ENCODE data around the gene FRMD4A. TPM values are rescaled to one million over a fixed set of nuclear protein-coding genes. Genes with fewer than 3 reads are reported as not detected.

The FRMD4A gene
- polyA plus RNA-seq, 1 of the 3 experiments (the other 2 are of a cell fraction) = 37.7 TPM

DNA sequence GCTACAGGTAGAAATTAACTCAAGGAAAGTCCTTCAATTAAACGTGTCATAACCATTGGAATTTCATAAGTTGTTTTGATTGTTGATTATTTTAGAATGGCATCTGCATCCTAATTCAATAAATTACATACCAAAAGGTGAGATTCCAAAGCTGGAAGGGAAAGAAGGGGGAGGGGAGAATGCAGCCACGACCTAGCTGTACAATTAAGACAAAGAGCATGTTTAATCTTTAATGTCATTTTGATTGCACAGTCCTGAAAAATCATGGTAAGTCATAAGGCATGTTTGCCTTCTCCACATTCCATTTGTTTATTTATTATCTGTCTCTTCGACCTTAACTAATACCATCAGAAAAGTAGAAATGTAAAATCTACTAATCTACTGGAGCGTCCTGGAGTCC is 358.1 kb downstream of the FRMD4A start:
- no peaks in the 10 kb centered on the region for H3K9me2 ChIP-seq
- DNase-seq = no peak
- peaks cover 17 to 19% of the 10 kb centered on the region in 2 experiments for H3K4me1 ChIP-seq (ENCODE audit: control insufficient read depth in 1 of 2, insufficient read depth in 2 of 2, low read depth in 1 of 2, low read length in 1 of 2)
- H2AFZ ChIP-seq (ENCODE audit: low read depth) = no peak overlapping the region
- no peaks in the 10 kb centered on the region for H3K27me3 ChIP-seq (ENCODE audit: insufficient read depth)
- CTCF ChIA-PET = no interaction called here
- no peaks in the 10 kb centered on the region for H3K9me3 ChIP-seq
- H3K4me3 ChIP-seq (ENCODE audit: low read depth in 2 of 2, low read length in 1 of 2) = peak overlapping the region in 1 of 2 experiments; percentile 13; a peak in 2 of 4 replicates
- POLR2A ChIA-PET = no interaction called here
- peaks cover 14% of the 10 kb centered on the region; the same call in 1 of the 2 replicates for H3K79me2 ChIP-seq (ENCODE audit: insufficient read depth)
- peak overlapping the region; percentile 52; the same call in 1 of the 2 replicates for H3K9ac ChIP-seq
- 6% methylated on average over 4 of the region's 4 CpGs for WGBS (ENCODE audit: low lambda C conversion rate)
- no peaks in the 10 kb centered on the region for H3K36me3 ChIP-seq (replicated peaks in 1 of 2; ENCODE audit: control insufficient read depth in 1 of 2, insufficient read depth in 2 of 2, low read length in 1 of 2)
- no peaks in the 10 kb centered on the region for H4K20me1 ChIP-seq (ENCODE audit: insufficient read depth)
- H3K4me2 ChIP-seq = peak overlapping the region; percentile 67
- peaks cover 26% of the 10 kb centered on the region for H3F3A ChIP-seq (replicated peaks; ENCODE audit: insufficient read depth)
- H3K27ac ChIP-seq (ENCODE audit: low read depth in 2 of 2, low read length in 1 of 2) = peak overlapping the region; percentile 82 to 87; a peak in 3 of 4 replicates
- TF ChIP-seq EP300 (IDR thresholded peaks at IDR 0.05; ENCODE audit: borderline replicate concordance in 1 of 2, low read depth in 1 of 2, low read length in 1 of 2) = peak in 1 of 2 experiments; percentile 6; a peak in 1 of 4 replicates
- no peak for TF ChIP-seq TEAD4 (IDR thresholded peaks at IDR 0.05; ENCODE audit: borderline replicate concordance, insufficient read depth)
- TF ChIP-seq GABPA (IDR thresholded peaks at IDR 0.05; ENCODE audit: low read depth) = no peak
- TF ChIP-seq MAX (IDR thresholded peaks at IDR 0.05; ENCODE audit: low read depth) = no peak
- no peak for TF ChIP-seq REST (IDR thresholded peaks at IDR 0.05; ENCODE audit: low read depth, low read length)
- no peak for TF ChIP-seq ELF1 (IDR thresholded peaks at IDR 0.05)
- no peak for TF ChIP-seq FOXM1 (IDR thresholded peaks at IDR 0.05; ENCODE audit: low read depth)
- TF ChIP-seq JUND (IDR thresholded peaks at IDR 0.05) = peak; percentile 2; the same call in 1 of the 2 replicates
- TF ChIP-seq GATA2 (CRISPR knock-in tag; IDR thresholded peaks at IDR 0.05) = no peak
- peak; percentile 76 for TF ChIP-seq PBX3 (IDR thresholded peaks at IDR 0.05)
- no peak for TF ChIP-seq POLR2AphosphoS5 (IDR thresholded peaks at IDR 0.05; ENCODE audit: low read depth, low read length)
- TF ChIP-seq MXI1 (IDR thresholded peaks at IDR 0.05; ENCODE audit: low read depth, low read length) = no peak
- no peak for TF ChIP-seq MEF2A (IDR thresholded peaks at IDR 0.05; ENCODE audit: borderline replicate concordance, low read depth)
- no peak for TF ChIP-seq RXRA (IDR thresholded peaks at IDR 0.05; ENCODE audit: borderline replicate concordance, low read depth)
- no peak for TF ChIP-seq USF2 (IDR thresholded peaks at IDR 0.05; ENCODE audit: borderline replicate concordance, low read depth, low read length)
- TF ChIP-seq, protein P1, sequence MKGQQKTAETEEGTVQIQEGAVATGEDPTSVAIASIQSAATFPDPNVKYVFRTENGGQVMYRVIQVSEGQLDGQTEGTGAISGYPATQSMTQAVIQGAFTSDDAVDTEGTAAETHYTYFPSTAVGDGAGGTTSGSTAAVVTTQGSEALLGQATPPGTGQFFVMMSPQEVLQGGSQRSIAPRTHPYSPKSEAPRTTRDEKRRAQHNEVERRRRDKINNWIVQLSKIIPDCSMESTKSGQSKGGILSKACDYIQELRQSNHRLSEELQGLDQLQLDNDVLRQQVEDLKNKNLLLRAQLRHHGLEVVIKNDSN (IDR thresholded peaks at IDR 0.05; ENCODE audit: borderline replicate concordance, low read depth) = no peak
- no peak for TF ChIP-seq CHD2 (IDR thresholded peaks at IDR 0.05; ENCODE audit: low read length, partially characterized antibody)
- no peak for TF ChIP-seq SMC3 (IDR thresholded peaks at IDR 0.05; ENCODE audit: low read depth, low read length)
- peak; percentile 16 for TF ChIP-seq TCF12 (IDR thresholded peaks at IDR 0.05)
- TF ChIP-seq YY1 (IDR thresholded peaks at IDR 0.05; ENCODE audit: low read depth) = no peak
- TF ChIP-seq ZBTB33 (IDR thresholded peaks at IDR 0.05; ENCODE audit: borderline replicate concordance, low read depth) = no peak
- no peak for TF ChIP-seq RAD21 (IDR thresholded peaks at IDR 0.05; ENCODE audit: low read length)
- TF ChIP-seq FOXJ3 (CRISPR knock-in tag; IDR thresholded peaks at IDR 0.05) = no peak
- TF ChIP-seq, protein P2, sequence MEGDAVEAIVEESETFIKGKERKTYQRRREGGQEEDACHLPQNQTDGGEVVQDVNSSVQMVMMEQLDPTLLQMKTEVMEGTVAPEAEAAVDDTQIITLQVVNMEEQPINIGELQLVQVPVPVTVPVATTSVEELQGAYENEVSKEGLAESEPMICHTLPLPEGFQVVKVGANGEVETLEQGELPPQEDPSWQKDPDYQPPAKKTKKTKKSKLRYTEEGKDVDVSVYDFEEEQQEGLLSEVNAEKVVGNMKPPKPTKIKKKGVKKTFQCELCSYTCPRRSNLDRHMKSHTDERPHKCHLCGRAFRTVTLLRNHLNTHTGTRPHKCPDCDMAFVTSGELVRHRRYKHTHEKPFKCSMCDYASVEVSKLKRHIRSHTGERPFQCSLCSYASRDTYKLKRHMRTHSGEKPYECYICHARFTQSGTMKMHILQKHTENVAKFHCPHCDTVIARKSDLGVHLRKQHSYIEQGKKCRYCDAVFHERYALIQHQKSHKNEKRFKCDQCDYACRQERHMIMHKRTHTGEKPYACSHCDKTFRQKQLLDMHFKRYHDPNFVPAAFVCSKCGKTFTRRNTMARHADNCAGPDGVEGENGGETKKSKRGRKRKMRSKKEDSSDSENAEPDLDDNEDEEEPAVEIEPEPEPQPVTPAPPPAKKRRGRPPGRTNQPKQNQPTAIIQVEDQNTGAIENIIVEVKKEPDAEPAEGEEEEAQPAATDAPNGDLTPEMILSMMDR (IDR thresholded peaks at IDR 0.05) = no peak
- TF ChIP-seq NRF1 (IDR thresholded peaks at IDR 0.05; ENCODE audit: low read depth, low read length) = no peak
- no peak for TF ChIP-seq RCOR1 (IDR thresholded peaks at IDR 0.05; ENCODE audit: low read length)
